Keratinocyte (primary cell): ENCODE results near the gene PLA2G4F. TPM values are rescaled to one million over a fixed set of nuclear protein-coding genes. Genes with fewer than 3 reads are reported as not detected.

Experiments
- DNase-seq: peaks from one replicate; pipeline ENCODE4 v3.0.0-alpha.2; 2011; ENCODE audit warnings: low read depth, missing footprints, low spot score
- FAIRE-seq: peaks from 2 replicates; lab custom pipeline; 2011; peaks lifted over from hg19 to GRCh38; lab: Jason Lieb, UNC
- H2AFZ ChIP-seq: 2 replicates; pipeline ENCODE4 v1.6.0; 2012; ENCODE audit warnings: low read length, control low read depth, inconsistent platforms; ENCODE audit not compliant: control insufficient read depth
- H3K27ac ChIP-seq: 2 replicates; pipeline ENCODE4 v1.5.1; 2011; ENCODE audit warnings: low read length; ENCODE audit not compliant: control insufficient read depth, insufficient read depth
- H3K27me3 ChIP-seq: 3 replicates; pipeline ENCODE4 v1.6.0; 2011; ENCODE audit warnings: low read length; ENCODE audit not compliant: control insufficient read depth, insufficient read depth; ENCODE audit errors: extremely low read depth
- H3K36me3 ChIP-seq, 2 experiments: 2 replicates in 1 of 2; 3 replicates in 1 of 2; pipeline ENCODE4 v1.5.1; 2011; ENCODE audit warnings: low read length in 2 of 2, mild to moderate bottlenecking in 1 of 2; ENCODE audit not compliant: control insufficient read depth in 2 of 2, insufficient read depth in 2 of 2; ENCODE audit errors: extremely low read depth in 1 of 2
- H3K4me1 ChIP-seq: 3 replicates; pipeline ENCODE4 v1.5.1; 2011; ENCODE audit warnings: low read length; ENCODE audit not compliant: control insufficient read depth, insufficient read depth; ENCODE audit errors: extremely low read depth
- H3K4me2 ChIP-seq: 3 replicates; pipeline ENCODE4 v1.6.0; 2011; ENCODE audit warnings: low read depth, low read length; ENCODE audit not compliant: control insufficient read depth, insufficient read depth; ENCODE audit errors: extremely low read depth
- H3K4me3 ChIP-seq, 3 experiments: fragments of 200-600 bp in 1 of 3; sonication (generic) in 1 of 3; 2 replicates in 2 of 3; 3 replicates in 1 of 3; pipeline ENCODE4 v1.5.1; 2011 to 2016; ENCODE audit warnings: low read length in 3 of 3, mild to moderate bottlenecking in 3 of 3, control low read depth in 2 of 3, inconsistent platforms in 1 of 3, low read depth in 1 of 3, mixed read lengths in 1 of 3, mixed run types in 1 of 3, moderate library complexity in 1 of 3; ENCODE audit not compliant: control insufficient read depth in 2 of 3, insufficient read depth in 2 of 3; ENCODE audit errors: extremely low read depth in 1 of 3
- H3K79me2 ChIP-seq: 2 replicates; pipeline ENCODE4 v1.6.0; 2012; ENCODE audit warnings: low read length; ENCODE audit not compliant: control insufficient read depth, insufficient read depth
- H3K9ac ChIP-seq: 3 replicates; pipeline ENCODE4 v1.6.0; 2011; ENCODE audit warnings: low read length; ENCODE audit not compliant: control insufficient read depth, insufficient read depth; ENCODE audit errors: extremely low read depth
- H3K9me1 ChIP-seq: 3 replicates; pipeline ENCODE4 v1.6.0; 2011; ENCODE audit warnings: low read length; ENCODE audit not compliant: control insufficient read depth, insufficient read depth; ENCODE audit errors: extremely low read depth
- H3K9me3 ChIP-seq: 2 replicates; pipeline ENCODE4 v1.5.1; 2012; ENCODE audit warnings: low read depth, low read length; ENCODE audit not compliant: control insufficient read depth
- H4K20me1 ChIP-seq: 3 replicates; pipeline ENCODE4 v1.6.0; 2011; ENCODE audit warnings: low read length; ENCODE audit not compliant: control insufficient read depth, insufficient read depth; ENCODE audit errors: extremely low read depth
- EZH2 ChIP-seq: IDR thresholded peaks from one replicate; pipeline ENCODE4 v1.6.1; 2012; ENCODE audit warnings: inconsistent platforms, mild to moderate bottlenecking, low read length, moderate library complexity
- dilution Hi-C: fragments of 300-500 bp; cut with MboI; formaldehyde crosslinking; loops from one replicate; pipeline ENCODE4 v1.7.0; 2020; ENCODE audit warnings: low sequenced_read_pairs; ENCODE audit not compliant: extremely low pct_ligation_motif_present
- polyA plus RNA-seq, 5 experiments: library from polyadenylated mRNA; depleted of rRNA in 3 of 5; stranded (reverse) in 3 of 5; stranded (forward) in 1 of 5; unstranded in 1 of 5; fragments of >200 nt; gene quantifications; 1 replicate in 1 of 5; 2 replicates in 3 of 5; 3 replicates in 1 of 5; pipeline versions ENCODE4 v1.2.1 to v1.2.3, GENCODE V29; 2011 to 2012; ENCODE audit warnings: missing spikeins in 2 of 5, low read depth in 1 of 5, low replicate concordance in 1 of 5
- TF ChIP-seq, protein P1 (sequence below), 3 experiments: IDR thresholded peaks in 1 of 3; conservative IDR thresholded peaks in 1 of 3; optimal IDR thresholded peaks in 1 of 3; 2 replicates in 2 of 3; 3 replicates in 1 of 3; pipeline versions ENCODE3 to v1.5.1; 2011; ENCODE audit warnings: low read length in 3 of 3, mild to moderate bottlenecking in 3 of 3, moderate library complexity in 2 of 3, control low read depth in 1 of 3, inconsistent platforms in 1 of 3; ENCODE audit not compliant: insufficient read depth in 2 of 3; ENCODE audit errors: extremely low read depth in 1 of 3

PLA2G4F gene
- polyA plus RNA-seq, 1 donor (not counting 4 experiments of a cell fraction or from before 2014, with no cell fraction given), result 4.4 TPM

DNA sequence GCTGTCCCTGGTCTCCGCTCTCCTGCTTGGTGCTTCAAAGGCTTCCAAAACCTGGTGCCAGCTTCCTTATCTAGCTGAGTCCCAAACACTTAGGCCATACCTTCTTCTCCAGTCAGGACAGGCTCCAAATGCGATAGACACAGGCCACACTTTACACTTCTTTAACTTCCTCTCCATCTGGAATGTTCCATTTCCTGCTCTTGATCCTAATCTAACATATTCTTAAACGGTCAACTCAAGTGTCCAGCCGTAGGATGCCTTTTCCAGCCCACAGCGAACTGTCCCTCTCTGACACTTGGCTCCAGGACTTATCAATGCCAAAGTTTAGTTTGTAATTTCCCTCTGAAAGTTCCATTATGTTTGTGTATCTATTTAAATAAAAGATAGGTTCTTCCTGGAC is 19.2 kb upstream of the PLA2G4F start:
- H2AFZ ChIP-seq, result no peak overlapping the region
- H3K4me2 ChIP-seq, result no peak overlapping the region
- dilution Hi-C loops, result no loop called here
- no peaks in the 10 kb centered on the region for H3K9me3 ChIP-seq
- H3K27ac ChIP-seq, result no peak overlapping the region
- FAIRE-seq (no peak), DNase-seq (no peak)
- H3K27me3 ChIP-seq, result no peaks in the 10 kb centered on the region
- peaks cover 0 to 23% of the 10 kb centered on the region in 2 experiments for H3K36me3 ChIP-seq
- no peaks in the 10 kb centered on the region for H3K79me2 ChIP-seq
- no peaks in the 10 kb centered on the region for H3K4me1 ChIP-seq
- H3K9ac ChIP-seq, result no peak overlapping the region
- TF ChIP-seq EZH2, result no peak
- TF ChIP-seq, protein P1, sequence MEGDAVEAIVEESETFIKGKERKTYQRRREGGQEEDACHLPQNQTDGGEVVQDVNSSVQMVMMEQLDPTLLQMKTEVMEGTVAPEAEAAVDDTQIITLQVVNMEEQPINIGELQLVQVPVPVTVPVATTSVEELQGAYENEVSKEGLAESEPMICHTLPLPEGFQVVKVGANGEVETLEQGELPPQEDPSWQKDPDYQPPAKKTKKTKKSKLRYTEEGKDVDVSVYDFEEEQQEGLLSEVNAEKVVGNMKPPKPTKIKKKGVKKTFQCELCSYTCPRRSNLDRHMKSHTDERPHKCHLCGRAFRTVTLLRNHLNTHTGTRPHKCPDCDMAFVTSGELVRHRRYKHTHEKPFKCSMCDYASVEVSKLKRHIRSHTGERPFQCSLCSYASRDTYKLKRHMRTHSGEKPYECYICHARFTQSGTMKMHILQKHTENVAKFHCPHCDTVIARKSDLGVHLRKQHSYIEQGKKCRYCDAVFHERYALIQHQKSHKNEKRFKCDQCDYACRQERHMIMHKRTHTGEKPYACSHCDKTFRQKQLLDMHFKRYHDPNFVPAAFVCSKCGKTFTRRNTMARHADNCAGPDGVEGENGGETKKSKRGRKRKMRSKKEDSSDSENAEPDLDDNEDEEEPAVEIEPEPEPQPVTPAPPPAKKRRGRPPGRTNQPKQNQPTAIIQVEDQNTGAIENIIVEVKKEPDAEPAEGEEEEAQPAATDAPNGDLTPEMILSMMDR (optimal IDR thresholded peaks at IDR 0.05 in 1 of 3, IDR thresholded peaks at IDR 0.05 in 1 of 3, conservative IDR thresholded peaks at IDR 0.05 in 1 of 3; ENCODE audit: extremely low read depth in 1 of 3, insufficient read depth in 2 of 3, low read length in 3 of 3), result no peak
- no peaks in the 10 kb centered on the region for H4K20me1 ChIP-seq
- no peak overlapping the region for H3K4me3 ChIP-seq
- H3K9me1 ChIP-seq, result no peaks in the 10 kb centered on the region

DNA sequence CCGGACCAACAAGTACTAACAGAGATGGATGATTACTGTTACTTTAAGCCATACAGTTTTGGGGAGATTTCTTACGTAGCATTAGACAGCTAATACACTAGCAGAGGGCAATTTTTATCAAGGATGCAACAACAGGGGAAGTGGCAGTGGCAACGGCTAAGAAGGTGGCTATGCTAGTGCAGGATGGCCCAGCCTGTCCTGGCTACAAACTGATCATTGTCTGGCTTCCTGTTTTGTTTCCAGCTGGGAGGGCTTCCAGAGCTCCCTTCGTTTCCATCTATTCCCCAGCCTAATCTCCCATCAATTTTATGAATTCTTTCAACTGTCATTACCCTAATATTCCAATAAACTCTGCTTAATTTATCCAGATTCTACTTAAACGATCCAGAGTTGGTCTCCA is 16.0 kb upstream of the PLA2G4F start:
- Histone ChIP-seq H3K79me2 (no peaks in the 10 kb centered on the region), H3K9ac (no peak overlapping the region), H3K4me3 (no peak overlapping the region), H3K27me3 (no peaks in the 10 kb centered on the region), H3K4me2 (no peak overlapping the region), H3K27ac (no peak overlapping the region), H3K9me3 (no peaks in the 10 kb centered on the region), H2AFZ (no peak overlapping the region), H3K9me1 (no peaks in the 10 kb centered on the region), H4K20me1 (no peaks in the 10 kb centered on the region), H3K36me3 (peaks cover 7 to 18% of the 10 kb centered on the region in 2 experiments), H3K4me1 (no peaks in the 10 kb centered on the region)
- DNase-seq, result no peak
- FAIRE-seq, result no peak
- TF ChIP-seq, protein P1 (optimal IDR thresholded peaks at IDR 0.05 in 1 of 3, IDR thresholded peaks at IDR 0.05 in 1 of 3, conservative IDR thresholded peaks at IDR 0.05 in 1 of 3; ENCODE audit: extremely low read depth in 1 of 3, insufficient read depth in 2 of 3, low read length in 3 of 3), result no peak
- no peak for TF ChIP-seq EZH2
- dilution Hi-C loops, result no loop called here
